HG02938 (cell line): ENCODE data around the gene IKZF4.
"Not testable (repeated sequence)": the region's sequence is repeated elsewhere in the genome, so short reads cannot be mapped to it uniquely, and the experiment has no call there.

Source experiments
- ATAC-seq: cut with Tn5 transposase; IDR thresholded peaks from one replicate; pipeline ENCODE4 v1.9.1; 2021; ENCODE audit warnings: mild to moderate bottlenecking, moderate library complexity; ENCODE audit not compliant: unreplicated experiment

Gene IKZF4

GRCh38 chr12:56020423-56021184, at the start of gene IKZF4:
TSS of gene IKZF4 (plus strand) at chr12:56021043. CDS start at chr12:56021494, 451 bp downstream.
- no peak for ATAC-seq

- no peak for ATAC-seq
Measured at GRCh38 chr12:55972042-55972441, 48.8 kb upstream of the IKZF4 start.

DNA sequence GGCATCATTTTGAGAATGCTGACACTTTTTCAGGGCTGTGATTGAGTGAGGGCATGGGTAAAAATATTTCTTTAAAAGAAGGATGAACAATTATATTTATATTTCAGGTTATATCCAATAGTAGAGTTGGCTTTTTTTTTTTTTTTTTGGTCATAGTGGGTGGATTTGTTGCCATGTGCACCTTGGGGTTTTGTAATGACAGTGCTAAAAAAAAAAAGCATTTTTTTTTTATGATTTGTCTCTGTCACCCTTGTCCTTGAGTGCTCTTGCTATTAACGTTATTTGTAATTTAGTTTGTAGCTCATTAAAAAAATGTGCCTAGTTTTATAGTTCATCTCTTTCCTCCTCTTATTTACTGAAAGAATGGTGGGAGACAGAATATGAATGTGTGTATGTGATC, 48.4 kb upstream of the IKZF4 start:
- no peak for ATAC-seq

GRCh38 chr12:55972911-55973598, 47.8 kb upstream of the IKZF4 start:
- no peak for ATAC-seq

DNA sequence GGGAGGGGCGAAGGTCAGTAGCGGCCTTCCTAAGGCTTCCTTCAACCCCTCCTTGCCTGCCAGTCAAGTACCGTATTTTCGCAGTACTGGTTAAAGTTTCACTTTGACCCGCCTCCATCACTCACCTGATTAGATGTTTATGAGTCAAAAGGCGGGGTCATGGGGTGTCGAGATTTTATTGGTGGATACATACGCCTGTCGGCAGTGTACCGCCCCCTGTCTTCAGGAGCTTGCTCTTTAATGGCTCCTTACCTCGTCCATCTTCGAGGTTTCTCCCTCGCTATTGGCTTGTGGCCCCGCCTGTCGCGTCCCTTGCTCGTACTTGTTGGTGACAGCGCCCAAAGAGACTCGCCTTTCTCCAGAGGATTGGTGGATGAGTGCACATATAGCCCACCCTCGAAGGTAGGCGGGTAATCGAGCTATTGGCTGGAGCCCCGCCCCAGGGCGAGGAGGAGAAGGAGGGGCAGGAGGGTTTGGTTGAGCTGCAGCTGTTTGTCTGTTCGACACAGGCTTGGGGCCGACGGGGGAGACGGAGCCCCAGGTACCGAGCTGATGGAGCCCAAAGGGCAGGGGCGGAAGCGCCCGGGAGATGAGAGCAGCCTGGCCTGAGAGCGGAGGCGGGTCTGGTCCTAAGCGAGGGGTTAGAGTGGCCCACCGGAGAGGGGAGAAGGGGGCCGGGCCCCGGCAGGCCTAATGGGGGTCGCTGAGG, 47.1 kb upstream of the IKZF4 start, which contains the start of gene RAB5B:
TSS of gene RAB5B (plus strand) at position 480 of the 709 bp plus-strand sequence. CDS start 12,883 bp downstream, outside the sequence.
- ATAC-seq, result peak; percentile 96

DNA sequence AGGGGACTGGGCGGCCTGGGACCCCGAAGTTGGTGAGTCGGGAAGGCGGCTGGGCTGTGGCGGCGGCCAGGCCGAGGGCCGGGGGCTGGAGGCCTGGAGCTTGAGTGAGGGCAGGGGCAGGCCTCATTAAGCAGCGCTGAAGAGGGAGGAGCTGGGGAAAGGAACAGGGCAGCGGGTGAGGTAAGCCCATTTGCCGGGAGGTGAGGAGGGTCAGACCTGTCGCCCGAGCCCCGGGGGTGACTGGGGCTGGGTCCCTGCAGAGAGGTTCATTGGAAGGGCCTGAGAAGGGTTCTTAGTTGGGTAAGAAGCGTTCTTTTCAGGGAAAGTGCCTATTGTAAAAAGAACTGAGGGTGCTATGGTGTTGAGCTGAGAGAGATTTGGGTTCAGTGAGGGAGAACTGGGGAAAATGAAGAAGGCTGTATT, 46.5 kb upstream of the IKZF4 start:
- peak; percentile 9 for ATAC-seq

DNA sequence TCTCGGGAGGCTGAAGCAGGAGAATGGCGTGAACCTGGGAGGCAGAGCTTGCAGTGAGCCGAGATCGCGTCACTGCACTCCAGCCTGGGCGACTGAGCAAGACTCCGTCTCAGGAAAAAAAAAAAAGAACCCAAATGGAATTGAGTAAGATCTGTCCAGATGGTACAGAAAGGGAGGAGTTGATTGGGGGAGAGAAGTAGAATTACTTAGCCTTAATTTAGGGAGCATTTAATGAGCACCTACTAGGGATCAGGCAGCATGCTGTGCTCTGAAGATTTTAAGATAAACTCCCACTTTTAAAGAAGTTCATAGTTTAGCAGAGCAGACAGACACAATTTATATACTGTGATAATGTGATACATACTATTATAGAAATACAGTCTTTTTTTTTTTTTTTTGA, 42.5 kb upstream of the IKZF4 start:
- ATAC-seq, result no peak

DNA sequence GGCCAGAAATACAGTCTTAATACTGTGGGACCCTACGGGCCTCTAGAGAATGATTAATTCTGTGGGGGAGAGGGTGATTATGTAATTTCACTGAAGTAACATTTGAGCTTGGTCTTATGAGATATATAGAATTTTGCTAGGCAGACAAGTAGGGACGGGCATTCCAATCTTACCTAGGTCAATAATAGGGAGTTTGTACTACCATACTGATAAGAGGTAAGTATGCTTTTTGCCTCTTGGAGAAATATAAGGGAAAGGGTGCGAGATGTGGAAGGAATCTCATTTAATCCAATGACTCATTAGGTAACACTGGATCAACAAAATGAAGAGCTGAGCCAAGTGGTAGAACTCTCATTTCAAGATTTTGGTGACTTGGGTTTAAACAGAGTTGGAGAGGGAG, 41.8 kb upstream of the IKZF4 start:
- no peak for ATAC-seq

DNA sequence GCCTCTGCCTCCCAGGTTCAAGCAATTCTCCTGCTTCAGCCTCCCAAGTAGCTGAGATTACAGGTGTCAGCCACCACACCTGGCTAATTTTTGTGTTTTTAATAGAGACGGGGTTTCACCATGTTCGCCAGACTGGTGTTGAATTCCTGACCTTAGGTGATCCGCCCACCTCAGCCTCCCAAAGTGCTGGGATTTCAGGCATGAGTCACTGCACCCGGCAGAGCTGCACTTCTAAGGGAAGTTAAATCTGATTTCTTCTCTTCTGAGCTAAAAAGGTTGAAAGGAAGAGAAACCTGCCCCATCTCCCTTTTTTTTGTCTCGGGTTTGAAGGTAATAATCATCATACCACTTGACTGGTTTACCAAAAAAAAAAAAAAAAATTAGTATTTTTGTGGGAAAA, 39.0 kb upstream of the IKZF4 start:
- ATAC-seq, result not testable (repeated sequence)

GRCh38 chr12:55982319-55982936, 38.4 kb upstream of the IKZF4 start:
- peak; percentile 79 for ATAC-seq

- ATAC-seq, result no peak
Measured at GRCh38 chr12:55983232-55983842, 37.5 kb upstream of the IKZF4 start.

DNA sequence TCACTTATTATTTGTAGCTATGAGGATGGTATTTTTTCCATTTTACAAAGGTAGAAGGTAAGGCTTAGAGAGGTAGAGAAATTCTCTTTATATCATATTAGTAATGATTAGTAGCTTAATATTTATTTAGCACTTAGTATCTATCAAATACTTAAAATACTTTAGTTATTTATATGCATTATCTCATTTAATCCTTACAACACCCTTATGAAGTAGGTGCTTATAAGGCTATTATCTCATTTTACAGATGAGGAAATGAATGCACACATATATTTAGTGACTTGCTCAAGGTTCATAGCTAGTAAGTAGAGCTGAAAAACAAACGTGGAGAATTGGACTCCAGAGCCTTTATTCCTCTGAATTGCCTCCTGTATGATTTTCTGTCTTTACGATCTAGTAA, 36.0 kb upstream of the IKZF4 start:
- no peak for ATAC-seq

GRCh38 chr12:55985341-55985740, 35.5 kb upstream of the IKZF4 start:
- ATAC-seq, result no peak

DNA sequence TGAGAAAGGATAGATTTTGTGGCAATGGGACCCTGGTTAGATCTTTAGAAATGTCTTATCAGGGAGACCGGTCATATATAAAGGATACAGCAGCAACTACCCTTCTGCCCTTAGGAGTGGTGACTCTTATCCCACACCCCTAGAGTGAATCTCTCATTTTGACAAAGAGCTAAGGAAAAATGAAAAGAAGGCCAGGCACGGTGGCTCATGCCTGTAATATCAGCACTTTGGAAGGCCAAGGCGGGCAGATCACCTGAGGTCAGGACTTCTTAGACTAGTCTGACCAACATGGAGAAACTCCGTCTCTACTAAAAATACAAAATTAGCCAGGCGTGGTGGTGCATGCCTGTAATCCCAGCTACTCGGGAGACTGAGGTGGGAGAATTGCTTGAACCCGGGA, 34.9 kb upstream of the IKZF4 start:
- ATAC-seq, result not testable (repeated sequence)

- ATAC-seq, result no peak
Measured at GRCh38 chr12:55991110-55991509, 29.7 kb upstream of the IKZF4 start.

DNA sequence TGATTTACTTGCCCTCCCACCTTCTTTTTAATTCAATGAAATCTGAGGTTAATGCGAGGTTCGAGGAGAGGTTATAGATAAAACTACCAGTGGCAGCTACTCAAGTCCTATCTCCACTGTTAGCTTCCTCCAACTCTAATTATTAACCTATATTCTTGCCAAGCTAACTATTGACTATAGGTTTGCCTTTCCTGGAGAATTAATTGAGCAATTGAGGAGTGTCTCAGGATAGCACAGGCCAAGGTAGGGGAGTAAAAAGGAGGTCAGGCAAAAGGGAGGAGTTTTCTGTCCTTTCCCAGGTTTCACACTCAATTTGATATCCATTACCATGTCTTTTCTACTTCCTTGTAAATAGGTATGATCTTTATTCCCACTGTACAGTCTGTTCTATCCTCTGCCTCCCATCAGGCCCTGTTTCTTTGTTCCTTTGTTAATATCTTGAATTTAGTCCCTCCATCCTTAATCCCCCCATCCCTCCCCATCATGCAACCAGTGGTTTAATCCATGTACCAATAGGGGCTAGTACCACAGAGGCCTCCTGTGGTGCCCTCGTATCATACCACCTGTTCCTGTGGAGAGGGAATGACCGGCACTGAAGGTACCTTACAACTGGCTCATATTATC, 27.5 kb upstream of the IKZF4 start:
- no peak for ATAC-seq

- no peak for ATAC-seq
Measured at GRCh38 chr12:55995366-55995765, 25.5 kb upstream of the IKZF4 start.

DNA sequence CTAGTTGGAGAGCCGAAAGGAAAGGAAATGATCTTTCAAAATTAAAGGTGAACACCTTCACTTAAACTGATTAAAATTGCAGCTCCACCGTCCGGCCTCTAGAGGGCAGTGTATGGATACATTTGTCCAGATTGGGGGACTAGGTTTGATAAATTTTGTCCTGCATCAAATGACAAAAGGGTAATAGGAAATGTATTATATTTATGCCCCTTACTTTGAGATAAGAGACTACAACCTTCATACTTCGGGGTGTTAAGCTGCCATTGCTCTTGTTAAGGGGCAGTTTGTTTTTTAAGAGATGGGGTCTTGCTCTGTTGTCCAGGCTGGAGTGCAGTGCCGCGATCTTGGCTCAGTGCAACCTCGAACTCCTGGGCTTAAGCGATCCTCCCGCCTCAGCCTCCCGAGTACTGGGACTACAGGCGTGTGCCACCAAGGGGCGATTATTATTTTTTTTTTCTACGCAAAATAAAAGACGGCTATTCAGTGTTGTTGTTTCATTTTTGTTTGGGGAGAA, 24.6 kb upstream of the IKZF4 start:
- ATAC-seq, result no peak

DNA sequence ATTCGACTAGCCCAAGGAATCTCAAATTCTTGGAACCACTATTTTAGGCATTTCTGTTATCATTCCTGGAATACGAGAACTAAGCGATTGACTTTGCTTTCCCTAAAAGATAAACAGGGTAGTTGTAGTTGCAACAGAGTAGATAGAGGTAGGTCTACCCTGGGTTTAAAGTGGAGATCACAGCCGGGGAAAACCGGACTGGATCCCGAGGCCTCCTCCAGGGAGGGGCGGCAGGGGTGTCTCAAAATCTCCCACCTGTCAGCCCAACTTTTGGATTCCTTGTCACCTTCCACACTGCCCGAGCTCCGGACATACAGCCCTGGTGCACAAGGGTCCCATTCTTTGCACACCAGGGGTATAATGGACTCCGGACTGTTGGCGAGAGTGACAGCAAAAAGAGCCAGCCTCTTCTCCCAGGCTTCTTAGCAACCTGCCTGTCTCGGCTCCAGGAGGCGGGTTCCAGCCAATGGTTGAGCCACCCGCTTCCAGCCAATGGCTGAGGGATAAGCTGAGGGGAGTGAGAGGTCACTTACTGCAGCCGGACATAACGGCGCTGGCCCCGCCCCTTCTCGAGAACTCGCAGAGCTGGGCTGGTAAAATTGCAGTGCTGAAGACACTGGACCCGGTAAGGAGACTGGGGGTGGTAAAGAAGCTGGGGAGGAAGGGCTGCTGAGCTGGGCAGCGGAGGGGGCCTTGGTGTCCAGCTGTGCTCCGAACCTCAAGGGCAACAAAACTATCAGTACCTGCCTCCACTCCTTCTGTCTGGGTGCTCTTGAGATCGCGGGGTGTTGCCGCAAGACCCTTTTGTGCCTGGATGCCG, 23.9 kb upstream of the IKZF4 start, which contains the start of gene SUOX:
TSS of gene SUOX (plus strand) at position 562 of the 820 bp plus-strand sequence. CDS start 4,946 bp downstream, outside the sequence.
- peak; percentile 95 for ATAC-seq
